GM12878 (cell line): ENCODE results near the gene RBMS1. TPM values are rescaled to one million over a fixed set of nuclear protein-coding genes. Genes with fewer than 3 reads are reported as not detected.

Experiments
- ATAC-seq: fragments of 200-7000 bp; cut with Tn5 transposase; 3 replicates; pipeline ENCODE4 v1.9.1; 2020; ENCODE audit warnings: mild to moderate bottlenecking, moderate library complexity
- BruUV-seq: library from RNA; stranded (reverse); fragments of 400-500 nt; replicated peaks from 2 replicates; lab custom pipeline; 2021; lab: Mats Ljungman, UMichigan
- CTCF ChIA-PET: fragments of 300-600 bp; sonication (Branson Sonifier 250); formaldehyde crosslinking; extraction: SDS; loops from one replicate; lab custom pipeline; 2021; ENCODE audit warnings: inconsistent platforms; lab: Yijun Ruan, JAX
- POLR2A ChIA-PET: fragments of 350-600 bp; formaldehyde crosslinking; extraction: SDS; loops from one replicate; lab custom pipeline; 2021; ENCODE audit warnings: inconsistent platforms; lab: Charles Lee
- RAD21 ChIA-PET: fragments of 300-600 bp; sonication (Branson Sonifier 250); formaldehyde crosslinking; loops from one replicate; lab custom pipeline; 2023; ENCODE audit warnings: antibody characterized with exemption; ENCODE audit not compliant: unreplicated experiment; lab: Charles Lee
- SMC1A ChIA-PET: fragments of 300-600 bp; sonication (Branson Sonifier 250); formaldehyde crosslinking; loops from one replicate; lab custom pipeline; 2023; ENCODE audit not compliant: unreplicated experiment, uncharacterized antibody; lab: Charles Lee
- DNase-seq: peaks from one replicate; pipeline ENCODE4 v3.0.0-alpha.2; 2011; ENCODE audit warnings: low read depth, low spot score
- FAIRE-seq: peaks from 3 replicates; lab custom pipeline; 2011; peaks lifted over from hg19 to GRCh38; lab: Jason Lieb, UNC
- H2AFZ ChIP-seq: 2 replicates; pipeline ENCODE4 v1.6.0; 2011; ENCODE audit warnings: low read depth, low read length, control low read depth; ENCODE audit not compliant: control insufficient read depth
- H3K27ac ChIP-seq: 2 replicates; pipeline ENCODE4 v1.5.1; 2011; ENCODE audit warnings: control low read depth; ENCODE audit not compliant: control insufficient read depth, insufficient read depth
- H3K27me3 ChIP-seq, 2 experiments: replicated peaks in 1 of 2; 2 replicates each; pipeline versions ENCODE4 v1.6.0 to v1.6.1; 2011; ENCODE audit warnings: low read length in 1 of 2; ENCODE audit not compliant: control insufficient read depth in 2 of 2, insufficient read depth in 2 of 2
- H3K36me3 ChIP-seq, 2 experiments: 2 replicates each; pipeline ENCODE4 v1.5.1; 2011; ENCODE audit warnings: low read length in 1 of 2; ENCODE audit not compliant: control insufficient read depth in 2 of 2, insufficient read depth in 2 of 2
- H3K4me1 ChIP-seq: 2 replicates; pipeline ENCODE4 v1.6.1; 2011; ENCODE audit warnings: mild to moderate bottlenecking, low read length, moderate library complexity, mixed read lengths; ENCODE audit not compliant: control insufficient read depth, insufficient read depth
- H3K4me2 ChIP-seq: 2 replicates; pipeline ENCODE4 v1.6.0; 2011; ENCODE audit warnings: control low read depth; ENCODE audit not compliant: control insufficient read depth, insufficient read depth
- H3K4me3 ChIP-seq: fragments of 200-600 bp; sonication (generic); 2 replicates; pipeline ENCODE4 v1.5.1; 2016
- H3K79me2 ChIP-seq: 2 replicates; pipeline ENCODE4 v1.6.0; 2011; ENCODE audit warnings: low read length; ENCODE audit not compliant: control insufficient read depth, insufficient read depth
- H3K9ac ChIP-seq: 2 replicates; pipeline ENCODE4 v1.8.0; 2011; ENCODE audit warnings: low read length, control low read depth, mixed read lengths; ENCODE audit not compliant: control insufficient read depth, insufficient read depth
- H3K9me3 ChIP-seq: replicated peaks from 3 replicates; pipeline ENCODE4 v1.5.1; 2011; ENCODE audit warnings: mild to moderate bottlenecking, low read length; ENCODE audit not compliant: control insufficient read depth, insufficient read depth
- H4K20me1 ChIP-seq: 2 replicates; pipeline ENCODE4 v1.6.0; 2011; ENCODE audit not compliant: control insufficient read depth, insufficient read depth
- RAD51 ChIP-seq: fragments of 450-650 bp; IDR thresholded peaks from 2 replicates; pipeline ENCODE4 v1.6.1; 2016; ENCODE audit warnings: moderate library complexity, mild to moderate bottlenecking, inconsistent platforms
- SPI1 ChIP-seq: IDR thresholded peaks from 2 replicates; pipeline ENCODE4 v1.6.1; 2011; ENCODE audit warnings: low read depth, mild to moderate bottlenecking, low read length, moderate library complexity, borderline replicate concordance; ENCODE audit not compliant: insufficient read depth
- TARDBP ChIP-seq: IDR thresholded peaks from 2 replicates; pipeline ENCODE4 v1.6.1; 2016; ENCODE audit warnings: borderline replicate concordance
- ZNF24 ChIP-seq: fragments of 450-650 bp; IDR thresholded peaks from 2 replicates; pipeline ENCODE4 v1.6.1; 2017; ENCODE audit warnings: antibody characterized with exemption, mild to moderate bottlenecking
- ZZZ3 ChIP-seq: IDR thresholded peaks from 2 replicates; pipeline ENCODE4 v1.6.1; 2011; ENCODE audit warnings: low read depth; ENCODE audit not compliant: control insufficient read depth, insufficient read length
- WGBS: methylation state at CpG from one replicate; pipeline ENCODE4 v1.1.6; 2016; ENCODE audit warnings: low lambda C conversion rate; ENCODE audit not compliant: insufficient replicate concordance, insufficient coverage; ENCODE audit errors: missing lambda C conversion rate; 5-methylcytosine and 5-hydroxymethylcytosine counted together
- in situ Hi-C: fragments of 300-500 bp; cut with MboI; formaldehyde crosslinking; loops from 9 replicates; pipeline ENCODE4 v1.14.3; 2018; ENCODE audit warnings: mixed read lengths
- intact Hi-C: fragments of 100-400 bp; cut with micrococcal nuclease; formaldehyde crosslinking; loops from one replicate; pipeline ENCODE4 v1.14.2; 2022; ENCODE audit not compliant: unreplicated experiment
- polyA plus RNA-seq, 11 experiments: library from polyadenylated mRNA; depleted of rRNA in 4 of 11; unstranded in 6 of 11; stranded (reverse) in 5 of 11; fragments of >200 nt; fragmentation: Nextera tagmentation in 4 of 11; fragmentation: Illumina TruSeq in 1 of 11; extraction: Ambion mirVana in 4 of 11; extraction: Trizol in 1 of 11; gene quantifications; 1 replicate in 1 of 11; 2 replicates in 10 of 11; pipeline versions ENCODE4 v1.2.1 to v1.2.3, GENCODE V29; 2011 to 2016; ENCODE audit warnings: inconsistent platforms in 2 of 11, missing spikeins in 2 of 11, low read depth in 1 of 11
- total RNA-seq, 4 experiments: library from RNA; depleted of rRNA in 3 of 4; stranded (reverse); fragments of >200 nt in 3 of 4; fragmentation: Illumina TruSeq in 1 of 4; extraction: Trizol in 1 of 4; gene quantifications; 2 replicates each; pipeline versions ENCODE4 v1.2.1 to v1.2.3, GENCODE V29; 2013 to 2021
- TF ChIP-seq, protein P1 (sequence below): fragments of 450-650 bp; IDR thresholded peaks from 2 replicates; pipeline ENCODE4 v1.6.1; 2018; ENCODE audit warnings: mild to moderate bottlenecking, low read depth, moderate library complexity; ENCODE audit not compliant: partially characterized antibody

RBMS1 gene
- total and polyA plus RNA-seq, 10 of the 15 experiments (the other 5 are each of a cell fraction or from before 2014, with no cell fraction given), result 0.04 to 0.31 (median 0.17) TPM; not detected in 1

- intact Hi-C loops, result no loop called here
- FAIRE-seq, result no peak
- no peak overlapping the region for H3K27ac ChIP-seq
- ChIA-PET POLR2A (no interaction called here), RAD21 (no interaction called here), CTCF (no interaction called here), SMC1A (no interaction called here)
- no peak overlapping the region for H3K9ac ChIP-seq
- no peak for DNase-seq
- no peaks in the 10 kb centered on the region for H4K20me1 ChIP-seq
- no peaks in the 10 kb centered on the region for H3K4me1 ChIP-seq
- in situ Hi-C loops, result no loop called here
- no TSS peak for BruUV-seq
- H3K27me3 ChIP-seq, result no peaks in the 10 kb centered on the region; a peak in 2 of 4 replicates
- H3K36me3 ChIP-seq, result no peaks in the 10 kb centered on the region
- TF ChIP-seq, protein P1, sequence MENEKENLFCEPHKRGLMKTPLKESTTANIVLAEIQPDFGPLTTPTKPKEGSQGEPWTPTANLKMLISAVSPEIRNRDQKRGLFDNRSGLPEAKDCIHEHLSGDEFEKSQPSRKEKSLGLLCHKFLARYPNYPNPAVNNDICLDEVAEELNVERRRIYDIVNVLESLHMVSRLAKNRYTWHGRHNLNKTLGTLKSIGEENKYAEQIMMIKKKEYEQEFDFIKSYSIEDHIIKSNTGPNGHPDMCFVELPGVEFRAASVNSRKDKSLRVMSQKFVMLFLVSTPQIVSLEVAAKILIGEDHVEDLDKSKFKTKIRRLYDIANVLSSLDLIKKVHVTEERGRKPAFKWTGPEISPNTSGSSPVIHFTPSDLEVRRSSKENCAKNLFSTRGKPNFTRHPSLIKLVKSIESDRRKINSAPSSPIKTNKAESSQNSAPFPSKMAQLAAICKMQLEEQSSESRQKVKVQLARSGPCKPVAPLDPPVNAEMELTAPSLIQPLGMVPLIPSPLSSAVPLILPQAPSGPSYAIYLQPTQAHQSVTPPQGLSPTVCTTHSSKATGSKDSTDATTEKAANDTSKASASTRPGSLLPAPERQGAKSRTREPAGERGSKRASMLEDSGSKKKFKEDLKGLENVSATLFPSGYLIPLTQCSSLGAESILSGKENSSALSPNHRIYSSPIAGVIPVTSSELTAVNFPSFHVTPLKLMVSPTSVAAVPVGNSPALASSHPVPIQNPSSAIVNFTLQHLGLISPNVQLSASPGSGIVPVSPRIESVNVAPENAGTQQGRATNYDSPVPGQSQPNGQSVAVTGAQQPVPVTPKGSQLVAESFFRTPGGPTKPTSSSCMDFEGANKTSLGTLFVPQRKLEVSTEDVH, result no peak
- TF ChIP-seq RAD51 (no peak), TARDBP (no peak), SPI1 (no peak), ZZZ3 (no peak), ZNF24 (no peak)
- no peak overlapping the region for H3K4me2 ChIP-seq
- H3K9me3 ChIP-seq, result no peaks in the 10 kb centered on the region
- 24% methylated on average over 2 of the region's 2 CpGs for WGBS
- H2AFZ ChIP-seq, result no peak overlapping the region
- no peak overlapping the region for H3K4me3 ChIP-seq
- no peaks in the 10 kb centered on the region for H3K79me2 ChIP-seq
- ATAC-seq, result no peak
These were observed 13.9 kb upstream of the RBMS1 start for GRCh38 chr2:160507464-160507863.
